GM12878 (cell line): Measurements from ENCODE around the gene TYW3. TPM values are rescaled to one million over a fixed set of nuclear protein-coding genes. Genes with fewer than 3 reads are reported as not detected.

Experiments used
- ATF3 ChIP-seq: IDR thresholded peaks from 2 replicates; pipeline ENCODE4 v1.6.1; 2011; ENCODE audit warnings: low read depth, mild to moderate bottlenecking, low read length, moderate library complexity, borderline replicate concordance; ENCODE audit errors: extremely low read depth
- ATF7 ChIP-seq: fragments of 450-650 bp; IDR thresholded peaks from 2 replicates; pipeline ENCODE4 v1.6.1; 2016; ENCODE audit warnings: low read depth, mild to moderate bottlenecking
- CBFB ChIP-seq: IDR thresholded peaks from 2 replicates; pipeline ENCODE4 v1.6.1; 2016; ENCODE audit warnings: antibody characterized with exemption, low read depth
- CBX3 ChIP-seq: fragments of 200-600 bp; sonication (generic); IDR thresholded peaks from 2 replicates; pipeline ENCODE4 v1.6.1; 2016; ENCODE audit warnings: low read depth, borderline replicate concordance
- EZH2 ChIP-seq: IDR thresholded peaks from 2 replicates; pipeline ENCODE4 v1.6.1; 2012; ENCODE audit warnings: low read depth, mild to moderate bottlenecking, control low read depth, inconsistent platforms, low read length, borderline replicate concordance; ENCODE audit not compliant: control insufficient read depth
- HDGF ChIP-seq: fragments of 450-650 bp; IDR thresholded peaks from 2 replicates; pipeline ENCODE4 v1.6.1; 2016; ENCODE audit warnings: antibody characterized with exemption
- IKZF2 ChIP-seq, 2 experiments: fragments of 450-650 bp; IDR thresholded peaks; 2 replicates each; pipeline ENCODE4 v1.6.1; 2017; ENCODE audit warnings: mild to moderate bottlenecking in 2 of 2, moderate library complexity in 2 of 2
- IRF5 ChIP-seq: fragments of 450-650 bp; IDR thresholded peaks from 2 replicates; pipeline ENCODE4 v1.6.1; 2017; ENCODE audit warnings: borderline replicate concordance
- KDM1A ChIP-seq: fragments of 200-600 bp; sonication (generic); IDR thresholded peaks from 2 replicates; pipeline ENCODE4 v1.6.1; 2016; ENCODE audit warnings: borderline replicate concordance
- KLF5 ChIP-seq: fragments of 450-650 bp; IDR thresholded peaks from 2 replicates; pipeline ENCODE4 v1.6.1; 2014; ENCODE audit warnings: mild to moderate bottlenecking; ENCODE audit not compliant: partially characterized antibody
- LARP7 ChIP-seq: fragments of 450-650 bp; IDR thresholded peaks from 2 replicates; pipeline ENCODE4 v1.6.1; 2017; ENCODE audit warnings: mild to moderate bottlenecking
- NBN ChIP-seq: fragments of 450-650 bp; IDR thresholded peaks from 2 replicates; pipeline ENCODE4 v1.6.1; 2016
- POLR2AphosphoS5 ChIP-seq: IDR thresholded peaks from 2 replicates; pipeline ENCODE4 v1.6.1; 2011; ENCODE audit warnings: mild to moderate bottlenecking, low read length, inconsistent platforms
- POU2F2 ChIP-seq: IDR thresholded peaks from 3 replicates; pipeline ENCODE4 v1.6.1; 2011; ENCODE audit warnings: low read depth, mild to moderate bottlenecking, low read length, borderline replicate concordance
- RBBP5 ChIP-seq: fragments of 200-600 bp; sonication (generic); conservative IDR thresholded peaks from 2 replicates; pipeline ENCODE4 v1.6.1; 2016
- RCOR1 ChIP-seq: conservative IDR thresholded peaks from 2 replicates; pipeline ENCODE4 v1.6.1; 2012; ENCODE audit warnings: low read depth, low read length, improper control_type of control experiment
- REST ChIP-seq: IDR thresholded peaks from 2 replicates; pipeline ENCODE4 v1.6.1; 2012; ENCODE audit warnings: mild to moderate bottlenecking, low read depth, low read length
- RUNX3 ChIP-seq: IDR thresholded peaks from 2 replicates; pipeline ENCODE4 v1.6.1; 2012; ENCODE audit warnings: low read length, inconsistent platforms
- SIN3A ChIP-seq: IDR thresholded peaks from 2 replicates; pipeline ENCODE4 v1.6.1; 2012; ENCODE audit warnings: low read depth, low read length, improper control_type of control experiment
- SMAD1 ChIP-seq: fragments of 450-650 bp; IDR thresholded peaks from 2 replicates; pipeline ENCODE4 v1.6.1; 2018; ENCODE audit warnings: mild to moderate bottlenecking, low read depth; ENCODE audit not compliant: partially characterized antibody
- SRF ChIP-seq, 2 experiments: IDR thresholded peaks; 2 replicates each; pipeline ENCODE4 v1.6.1; 2011; ENCODE audit warnings: low read depth in 2 of 2, low read length in 2 of 2, mild to moderate bottlenecking in 1 of 2, moderate library complexity in 1 of 2
- TCF3 ChIP-seq: IDR thresholded peaks from 2 replicates; pipeline ENCODE4 v1.6.1; 2012; ENCODE audit warnings: low read depth, mild to moderate bottlenecking, low read length, borderline replicate concordance; ENCODE audit not compliant: insufficient read depth
- polyA plus RNA-seq, 11 experiments: library from polyadenylated mRNA; depleted of rRNA in 4 of 11; unstranded in 6 of 11; stranded (reverse) in 5 of 11; fragments of >200 nt; fragmentation: Nextera tagmentation in 4 of 11; fragmentation: Illumina TruSeq in 1 of 11; extraction: Ambion mirVana in 4 of 11; extraction: Trizol in 1 of 11; gene quantifications; 1 replicate in 1 of 11; 2 replicates in 10 of 11; pipeline versions ENCODE4 v1.2.1 to v1.2.3, GENCODE V29; 2011 to 2016; ENCODE audit warnings: inconsistent platforms in 2 of 11, missing spikeins in 2 of 11, low read depth in 1 of 11
- total RNA-seq, 4 experiments: library from RNA; depleted of rRNA in 3 of 4; stranded (reverse); fragments of >200 nt in 3 of 4; fragmentation: Illumina TruSeq in 1 of 4; extraction: Trizol in 1 of 4; gene quantifications; 2 replicates each; pipeline versions ENCODE4 v1.2.1 to v1.2.3, GENCODE V29; 2013 to 2021
- TF ChIP-seq, protein P1 (sequence below): fragments of 450-650 bp; IDR thresholded peaks from 2 replicates; pipeline ENCODE4 v1.6.1; 2016; ENCODE audit warnings: mild to moderate bottlenecking, moderate library complexity, borderline replicate concordance

Gene TYW3
- total and polyA plus RNA-seq, 10 of the 15 experiments (the other 5 are each of a cell fraction or from before 2014, with no cell fraction given), result 18.6 to 54.4 (median 32.8) TPM

- TF ChIP-seq, protein P1, sequence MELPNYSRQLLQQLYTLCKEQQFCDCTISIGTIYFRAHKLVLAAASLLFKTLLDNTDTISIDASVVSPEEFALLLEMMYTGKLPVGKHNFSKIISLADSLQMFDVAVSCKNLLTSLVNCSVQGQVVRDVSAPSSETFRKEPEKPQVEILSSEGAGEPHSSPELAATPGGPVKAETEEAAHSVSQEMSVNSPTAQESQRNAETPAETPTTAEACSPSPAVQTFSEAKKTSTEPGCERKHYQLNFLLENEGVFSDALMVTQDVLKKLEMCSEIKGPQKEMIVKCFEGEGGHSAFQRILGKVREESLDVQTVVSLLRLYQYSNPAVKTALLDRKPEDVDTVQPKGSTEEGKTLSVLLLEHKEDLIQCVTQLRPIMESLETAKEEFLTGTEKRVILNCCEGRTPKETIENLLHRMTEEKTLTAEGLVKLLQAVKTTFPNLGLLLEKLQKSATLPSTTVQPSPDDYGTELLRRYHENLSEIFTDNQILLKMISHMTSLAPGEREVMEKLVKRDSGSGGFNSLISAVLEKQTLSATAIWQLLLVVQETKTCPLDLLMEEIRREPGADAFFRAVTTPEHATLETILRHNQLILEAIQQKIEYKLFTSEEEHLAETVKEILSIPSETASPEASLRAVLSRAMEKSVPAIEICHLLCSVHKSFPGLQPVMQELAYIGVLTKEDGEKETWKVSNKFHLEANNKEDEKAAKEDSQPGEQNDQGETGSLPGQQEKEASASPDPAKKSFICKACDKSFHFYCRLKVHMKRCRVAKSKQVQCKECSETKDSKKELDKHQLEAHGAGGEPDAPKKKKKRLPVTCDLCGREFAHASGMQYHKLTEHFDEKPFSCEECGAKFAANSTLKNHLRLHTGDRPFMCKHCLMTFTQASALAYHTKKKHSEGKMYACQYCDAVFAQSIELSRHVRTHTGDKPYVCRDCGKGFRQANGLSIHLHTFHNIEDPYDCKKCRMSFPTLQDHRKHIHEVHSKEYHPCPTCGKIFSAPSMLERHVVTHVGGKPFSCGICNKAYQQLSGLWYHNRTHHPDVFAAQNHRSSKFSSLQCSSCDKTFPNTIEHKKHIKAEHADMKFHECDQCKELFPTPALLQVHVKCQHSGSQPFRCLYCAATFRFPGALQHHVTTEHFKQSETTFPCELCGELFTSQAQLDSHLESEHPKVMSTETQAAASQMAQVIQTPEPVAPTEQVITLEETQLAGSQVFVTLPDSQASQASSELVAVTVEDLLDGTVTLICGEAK, result no peak
- TF ChIP-seq NBN, result 0 out of 2 replicates have a peak, but pooled peaks have one; percentile 21
- no peak for TF ChIP-seq SRF (IDR thresholded peaks at IDR 0.05; ENCODE audit: low read depth in 2 of 2, low read length in 2 of 2)
- no peak for TF ChIP-seq LARP7
- no peak for TF ChIP-seq HDGF
- TF ChIP-seq POU2F2, result no peak
- no peak for TF ChIP-seq CBFB
- no peak for TF ChIP-seq RCOR1
- TF ChIP-seq ATF7, result peak; percentile 57
- no peak for TF ChIP-seq RUNX3
- TF ChIP-seq POLR2AphosphoS5, result peak; percentile 64
- TF ChIP-seq CBX3, result no peak
- TF ChIP-seq IRF5, result no peak
- no peak for TF ChIP-seq TCF3
- no peak for TF ChIP-seq KLF5
- TF ChIP-seq EZH2, result no peak
- TF ChIP-seq RBBP5, result no peak
- peak; percentile 56 to 64 for TF ChIP-seq IKZF2 (IDR thresholded peaks at IDR 0.05)
- TF ChIP-seq ATF3, result no peak
- TF ChIP-seq KDM1A, result no peak
- no peak for TF ChIP-seq REST
- TF ChIP-seq SMAD1, result no peak
- TF ChIP-seq SIN3A, result no peak
These were observed 1.4 kb upstream of the TYW3 start (continued) for GRCh38 chr1:74731399-74732052.
